Measurements from ENCODE around the gene CCNT1. TPM values are rescaled to one million over a fixed set of nuclear protein-coding genes. Genes with fewer than 3 reads are reported as not detected.

The CCNT1 gene
- total and polyA plus RNA-seq, 2 of the 13 experiments (the other 11 are each of a cell fraction or from before 2014, with no cell fraction given): 18.0 to 28.2 TPM

GRCh38 chr12:48716493-48717251 is at the start of gene CCNT1 (continued):
- no peak for TF ChIP-seq ZNF552 (CRISPR knock-in tag; IDR thresholded peaks at IDR 0.05; ENCODE audit: borderline replicate concordance)
- peak; percentile 63; the same call in 1 of the 2 replicates for TF ChIP-seq ZNF296 (CRISPR knock-in tag; conservative IDR thresholded peaks at IDR 0.05)
- TF ChIP-seq ZFX (CRISPR knock-in tag; IDR thresholded peaks at IDR 0.05; ENCODE audit: low read depth): peak; percentile 99
- TF ChIP-seq RNF2 (conservative IDR thresholded peaks at IDR 0.05; ENCODE audit: low read depth): peak; percentile 61
- peak; percentile 94; the same call in 1 of the 2 replicates for TF ChIP-seq TIGD3 (CRISPR knock-in tag; IDR thresholded peaks at IDR 0.05; ENCODE audit: borderline replicate concordance)
- no peak for TF ChIP-seq ZNF577 (CRISPR knock-in tag; IDR thresholded peaks at IDR 0.05; ENCODE audit: borderline replicate concordance, low read depth)
- no peak for TF ChIP-seq NPAS2 (CRISPR knock-in tag; IDR thresholded peaks at IDR 0.05; ENCODE audit: borderline replicate concordance)
- TF ChIP-seq SMYD3 (CRISPR knock-in tag; IDR thresholded peaks at IDR 0.05): no peak
- no peak for TF ChIP-seq DNMT1 (CRISPR knock-in tag; IDR thresholded peaks at IDR 0.05)
- peak; percentile 70; the same call in 1 of the 2 replicates for TF ChIP-seq ZNF878 (CRISPR knock-in tag; IDR thresholded peaks at IDR 0.05)
- peak; percentile 74 for TF ChIP-seq NFYB (CRISPR knock-in tag; IDR thresholded peaks at IDR 0.05)
- TF ChIP-seq ZFP41 (CRISPR knock-in tag; IDR thresholded peaks at IDR 0.05; ENCODE audit: borderline replicate concordance): no peak
- TF ChIP-seq GABPA (IDR thresholded peaks at IDR 0.05; ENCODE audit: low read depth, low read length): peak; percentile 92
- peak; percentile 98 for TF ChIP-seq GABPA (CRISPR knock-in tag; IDR thresholded peaks at IDR 0.05; ENCODE audit: low read depth)
- peak; percentile 80 for TF ChIP-seq SALL1 (CRISPR knock-in tag; IDR thresholded peaks at IDR 0.05)
- TF ChIP-seq ZNF280B (CRISPR knock-in tag; IDR thresholded peaks at IDR 0.05; ENCODE audit: borderline replicate concordance): peak; percentile 91
- no peak; the same call in 1 of the 2 replicates for TF ChIP-seq TEAD2 (CRISPR knock-in tag; IDR thresholded peaks at IDR 0.05)
- no peak; the same call in 1 of the 2 replicates for TF ChIP-seq ZNF616 (CRISPR knock-in tag; IDR thresholded peaks at IDR 0.05; ENCODE audit: low read depth)
- TF ChIP-seq SSRP1 (CRISPR knock-in tag; IDR thresholded peaks at IDR 0.05): no peak; the same call in 1 of the 2 replicates
- TF ChIP-seq DRAP1 (CRISPR knock-in tag; IDR thresholded peaks at IDR 0.05): peak; percentile 86
- TF ChIP-seq KLF13 (CRISPR knock-in tag; IDR thresholded peaks at IDR 0.05): no peak
- TF ChIP-seq, protein P1, sequence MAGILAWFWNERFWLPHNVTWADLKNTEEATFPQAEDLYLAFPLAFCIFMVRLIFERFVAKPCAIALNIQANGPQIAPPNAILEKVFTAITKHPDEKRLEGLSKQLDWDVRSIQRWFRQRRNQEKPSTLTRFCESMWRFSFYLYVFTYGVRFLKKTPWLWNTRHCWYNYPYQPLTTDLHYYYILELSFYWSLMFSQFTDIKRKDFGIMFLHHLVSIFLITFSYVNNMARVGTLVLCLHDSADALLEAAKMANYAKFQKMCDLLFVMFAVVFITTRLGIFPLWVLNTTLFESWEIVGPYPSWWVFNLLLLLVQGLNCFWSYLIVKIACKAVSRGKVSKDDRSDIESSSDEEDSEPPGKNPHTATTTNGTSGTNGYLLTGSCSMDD (CRISPR knock-in tag; IDR thresholded peaks at IDR 0.05): no peak
- TF ChIP-seq PAF1 (CRISPR knock-in tag; IDR thresholded peaks at IDR 0.05): no peak
- TF ChIP-seq TARDBP (CRISPR knock-in tag; IDR thresholded peaks at IDR 0.05): peak; percentile 86
- no peak for TF ChIP-seq ZNF879 (CRISPR knock-in tag; IDR thresholded peaks at IDR 0.05)
- peak; percentile 56; the same call in 1 of the 2 replicates for TF ChIP-seq MYC (CRISPR knock-in tag; IDR thresholded peaks at IDR 0.05; ENCODE audit: borderline replicate concordance)
- TF ChIP-seq ZNF446 (CRISPR knock-in tag; IDR thresholded peaks at IDR 0.05): no peak
- TF ChIP-seq PRMT3 (CRISPR knock-in tag; IDR thresholded peaks at IDR 0.05; ENCODE audit: borderline replicate concordance, low read depth): no peak
